Cardiac muscle cell (in vitro differentiated cells and primary cell): ENCODE data around the gene LITAF. TPM values are rescaled to one million over a fixed set of nuclear protein-coding genes. Genes with fewer than 3 reads are reported as not detected.
"Not testable (repeated sequence)": the region's sequence is repeated elsewhere in the genome, so short reads cannot be mapped to it uniquely, and the experiment has no call there.

Source experiments
- DNase-seq, 2 donors: peaks; one replicate each; pipeline versions ENCODE4 v3.0.0 to v3.0.0-alpha.2; 2010 to 2017; ENCODE audit warnings: low read depth in 1 of 2, low spot score in 1 of 2
- H3K27ac ChIP-seq: fragments of 200-600 bp; sonication (generic); 2 replicates; pipeline ENCODE4 v1.5.1; 2016
- H3K27me3 ChIP-seq: fragments of 200-600 bp; sonication (generic); 2 replicates; pipeline ENCODE4 v1.6.0; 2016; ENCODE audit warnings: control low read depth
- H3K36me3 ChIP-seq: fragments of 200-600 bp; sonication (generic); 2 replicates; pipeline ENCODE4 v1.5.1; 2016; ENCODE audit warnings: control low read depth
- H3K4me1 ChIP-seq: fragments of 200-600 bp; sonication (generic); 2 replicates; pipeline ENCODE4 v1.8.1; 2017; ENCODE audit warnings: low read depth, mild to moderate bottlenecking, mixed run types
- H3K4me3 ChIP-seq: fragments of 200-600 bp; sonication (generic); 2 replicates; pipeline ENCODE4 v1.5.1; 2016; ENCODE audit warnings: mild to moderate bottlenecking
- H3K9me3 ChIP-seq: fragments of 200-600 bp; sonication (generic); 2 replicates; pipeline ENCODE4 v1.5.1; 2017; ENCODE audit warnings: low read depth, mild to moderate bottlenecking, control low read depth
- polyA plus RNA-seq: library from polyadenylated mRNA; unstranded; fragments of >200 nt; fragmentation: Nextera tagmentation; extraction: Ambion mirVana; gene quantifications from 2 replicates; pipeline ENCODE4 v1.2.1, GENCODE V29; 2016
- total RNA-seq: library from RNA; depleted of rRNA; stranded (reverse); fragments of >200 nt; gene quantifications from 2 replicates; pipeline ENCODE4 v1.2.3, GENCODE V29; 2016
- TF ChIP-seq, protein P1 (sequence below): IDR thresholded peaks from 2 replicates; pipeline ENCODE4 v1.5.1; 2012; ENCODE audit warnings: low read depth, mild to moderate bottlenecking, low read length

LITAF gene
- total and polyA plus RNA-seq, 2 experiments from 2014 or later = 42.1 to 43.3 TPM

DNA sequence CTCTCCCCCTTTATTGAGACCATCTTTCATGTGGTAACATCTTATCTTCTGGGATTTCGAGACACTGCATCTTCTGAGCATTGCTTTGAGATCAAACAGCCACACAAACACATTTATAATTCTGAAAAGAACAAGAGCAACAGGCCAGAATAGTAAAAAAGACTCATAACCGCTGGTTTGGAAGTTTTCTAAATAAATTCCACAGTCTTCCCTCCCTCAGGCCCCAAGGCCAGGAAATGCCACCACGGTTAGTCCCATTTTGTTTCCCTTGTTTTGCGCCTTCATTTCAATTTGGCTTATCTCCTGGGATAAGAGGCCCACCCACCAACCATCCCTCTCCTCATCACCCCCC lies 25.3 kb downstream of the LITAF start:
- TF ChIP-seq, protein P1, sequence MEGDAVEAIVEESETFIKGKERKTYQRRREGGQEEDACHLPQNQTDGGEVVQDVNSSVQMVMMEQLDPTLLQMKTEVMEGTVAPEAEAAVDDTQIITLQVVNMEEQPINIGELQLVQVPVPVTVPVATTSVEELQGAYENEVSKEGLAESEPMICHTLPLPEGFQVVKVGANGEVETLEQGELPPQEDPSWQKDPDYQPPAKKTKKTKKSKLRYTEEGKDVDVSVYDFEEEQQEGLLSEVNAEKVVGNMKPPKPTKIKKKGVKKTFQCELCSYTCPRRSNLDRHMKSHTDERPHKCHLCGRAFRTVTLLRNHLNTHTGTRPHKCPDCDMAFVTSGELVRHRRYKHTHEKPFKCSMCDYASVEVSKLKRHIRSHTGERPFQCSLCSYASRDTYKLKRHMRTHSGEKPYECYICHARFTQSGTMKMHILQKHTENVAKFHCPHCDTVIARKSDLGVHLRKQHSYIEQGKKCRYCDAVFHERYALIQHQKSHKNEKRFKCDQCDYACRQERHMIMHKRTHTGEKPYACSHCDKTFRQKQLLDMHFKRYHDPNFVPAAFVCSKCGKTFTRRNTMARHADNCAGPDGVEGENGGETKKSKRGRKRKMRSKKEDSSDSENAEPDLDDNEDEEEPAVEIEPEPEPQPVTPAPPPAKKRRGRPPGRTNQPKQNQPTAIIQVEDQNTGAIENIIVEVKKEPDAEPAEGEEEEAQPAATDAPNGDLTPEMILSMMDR = no peak
- H3K27ac ChIP-seq = no peak overlapping the region
- H3K36me3 ChIP-seq = no peaks in the 10 kb centered on the region

DNA sequence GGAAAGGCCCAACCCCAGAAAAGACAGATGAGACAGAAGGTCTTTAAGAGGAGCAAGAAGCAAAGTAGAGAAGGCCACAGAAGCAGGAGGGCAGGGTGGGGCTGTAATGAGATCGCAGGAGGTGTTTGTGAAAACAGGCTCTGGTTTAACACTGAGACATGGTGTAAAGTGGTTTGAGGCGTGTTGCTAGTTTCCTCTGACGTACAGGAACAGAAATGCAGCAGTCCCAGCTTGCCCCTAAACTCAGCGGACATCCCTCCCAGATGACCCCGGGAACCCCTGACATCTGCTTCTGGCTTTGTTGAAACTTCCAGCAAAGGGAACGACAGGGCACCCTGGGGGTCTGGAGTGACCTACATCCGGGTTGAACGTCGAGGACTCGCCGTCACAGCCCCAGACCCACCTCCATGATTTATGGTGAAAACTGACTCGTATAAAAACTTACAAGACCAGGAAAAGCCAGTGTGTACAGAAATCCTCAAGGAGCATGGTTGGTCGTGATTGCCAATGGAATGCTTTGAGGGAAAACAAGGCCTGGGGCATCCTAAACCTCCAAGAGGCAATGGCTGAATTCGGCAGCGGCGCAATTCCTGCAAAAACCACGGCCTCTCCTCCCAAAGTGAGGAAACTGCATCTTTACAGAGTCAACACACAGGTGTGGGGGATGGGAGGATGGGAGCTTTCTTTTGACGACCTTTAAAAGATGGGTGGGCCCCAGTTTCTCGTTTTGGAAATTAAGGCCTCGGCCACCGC lies 25.8 kb downstream of the LITAF start:
- Histone ChIP-seq H3K9me3 (no peaks in the 10 kb centered on the region), H3K4me3 (no peak overlapping the region), H3K27ac (no peak overlapping the region), H3K27me3 (no peaks in the 10 kb centered on the region), H3K4me1 (no peaks in the 10 kb centered on the region), H3K36me3 (no peaks in the 10 kb centered on the region)
- DNase-seq = no peak
- TF ChIP-seq, protein P1 = no peak

More for the DNA sequence above, 25.3 kb downstream of the LITAF start:
- Histone ChIP-seq H3K9me3 (no peaks in the 10 kb centered on the region), H3K27me3 (no peaks in the 10 kb centered on the region), H3K4me3 (no peak overlapping the region), H3K4me1 (no peaks in the 10 kb centered on the region)
- no peak for DNase-seq

DNA sequence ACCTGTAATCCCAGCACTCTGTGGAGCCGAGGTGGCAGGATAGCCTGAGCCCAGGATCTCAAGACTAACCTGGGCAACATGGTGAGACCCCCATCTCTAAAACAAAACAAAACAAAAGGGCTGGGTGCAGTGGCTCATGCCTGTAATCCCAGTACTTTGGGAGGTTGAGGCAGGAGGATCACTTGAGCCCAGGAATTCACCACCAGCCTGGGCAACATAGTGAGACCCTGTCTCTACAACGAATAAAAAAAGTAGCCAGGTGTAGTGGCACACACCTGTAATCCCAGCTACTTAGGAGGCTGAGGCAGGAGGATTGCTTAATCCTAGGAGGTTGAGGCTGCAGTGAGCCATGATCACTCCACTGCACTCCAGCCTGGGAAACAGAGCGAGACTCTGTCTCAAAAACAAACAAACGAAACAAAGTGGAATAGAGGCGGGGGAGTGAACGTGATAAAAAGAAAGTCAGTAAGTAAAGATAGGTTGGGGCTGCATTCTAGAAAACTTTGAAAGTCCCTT lies 28.4 kb downstream of the LITAF start:
- not testable (repeated sequence) for H3K36me3 ChIP-seq, H3K27me3 ChIP-seq, H3K27ac ChIP-seq, H3K4me1 ChIP-seq, H3K4me3 ChIP-seq, H3K9me3 ChIP-seq, DNase-seq

DNA sequence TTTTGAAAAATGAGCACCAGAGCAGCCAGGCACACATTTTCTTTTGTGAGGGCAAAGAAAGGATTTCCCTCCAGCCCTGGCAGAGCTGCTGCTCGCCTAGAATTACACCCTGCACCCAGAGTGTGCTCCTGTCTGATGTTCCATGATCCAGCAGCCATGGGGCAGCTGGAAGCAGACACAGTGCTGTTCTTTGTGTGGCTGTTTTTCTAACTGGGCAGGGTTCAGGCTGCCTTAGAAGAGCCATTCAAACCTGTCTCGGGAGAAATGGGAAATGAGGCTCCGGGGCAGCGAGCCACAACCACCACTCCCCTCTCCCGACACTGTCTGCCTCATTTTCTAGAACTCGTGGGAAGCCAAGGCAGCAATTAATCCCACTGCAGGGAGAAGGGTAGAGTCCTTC lies 28.9 kb downstream of the LITAF start:
- Histone ChIP-seq H3K4me1 (no peaks in the 10 kb centered on the region), H3K9me3 (no peaks in the 10 kb centered on the region), H3K36me3 (no peaks in the 10 kb centered on the region), H3K27me3 (no peaks in the 10 kb centered on the region), H3K4me3 (no peak overlapping the region), H3K27ac (no peak overlapping the region)
- TF ChIP-seq, protein P1 = no peak
- no peak for DNase-seq

DNA sequence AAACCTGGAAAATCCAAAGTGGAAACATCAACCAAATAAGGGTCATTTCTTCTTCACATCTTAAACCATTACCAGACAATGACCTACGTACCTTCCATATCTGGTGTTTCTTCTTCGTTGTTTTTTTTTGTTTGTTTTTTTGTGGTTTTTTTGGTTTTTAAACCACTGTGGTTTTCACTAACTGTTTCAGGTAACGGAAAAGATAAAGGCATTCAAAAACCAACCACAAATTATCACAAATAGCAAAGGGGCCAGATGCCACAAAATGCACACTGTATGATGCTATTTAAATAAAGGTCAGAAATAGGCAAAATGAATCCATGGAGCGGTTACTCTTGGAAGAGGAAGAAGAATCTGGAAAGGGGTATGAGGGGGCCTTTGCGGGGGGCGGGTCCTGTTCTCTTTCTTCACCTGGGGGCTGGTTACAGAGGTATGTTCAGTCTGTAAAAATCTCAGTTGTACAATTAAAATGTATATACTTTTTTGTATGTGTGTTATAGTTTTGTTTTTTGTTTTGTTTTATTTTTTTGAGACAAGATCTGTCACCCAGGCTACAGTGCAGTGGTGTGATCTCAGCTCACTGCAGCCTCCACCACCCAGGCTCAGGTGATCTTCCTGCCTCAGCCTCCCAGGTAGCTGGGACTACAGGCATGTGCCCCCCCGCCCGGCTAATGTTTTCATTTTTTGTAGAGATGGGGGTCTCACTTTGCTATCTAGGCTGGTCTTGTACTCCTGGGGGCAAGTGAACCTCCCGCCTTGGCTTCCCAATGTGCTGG lies 29.6 kb downstream of the LITAF start:
- no peak overlapping the region for H3K27ac ChIP-seq
- H3K4me1 ChIP-seq = no peaks in the 10 kb centered on the region
- no peaks in the 10 kb centered on the region for H3K9me3 ChIP-seq
- TF ChIP-seq, protein P1 = no peak
- H3K36me3 ChIP-seq = no peaks in the 10 kb centered on the region
- H3K27me3 ChIP-seq = no peaks in the 10 kb centered on the region
- DNase-seq = no peak
- no peak overlapping the region for H3K4me3 ChIP-seq
